HL-60 (cell line): ENCODE measurements around the gene KLK5.

Experiments used
- GABPA ChIP-seq: IDR thresholded peaks from 2 replicates; pipeline ENCODE4 v1.6.1; 2012; ENCODE audit warnings: low read depth
- POLR2AphosphoS5 ChIP-seq: IDR thresholded peaks from 2 replicates; pipeline ENCODE4 v1.6.1; 2012; ENCODE audit warnings: low read depth
- TF ChIP-seq, protein P1 (sequence below): IDR thresholded peaks from 2 replicates; pipeline ENCODE4 v1.6.1; 2012; ENCODE audit warnings: low read depth; ENCODE audit not compliant: insufficient replicate concordance
- TF ChIP-seq, protein P2 (sequence below): IDR thresholded peaks from one replicate; pipeline ENCODE4 v1.5.1; 2011; ENCODE audit warnings: low read length, control low read depth, inconsistent platforms; ENCODE audit not compliant: insufficient read depth

DNA sequence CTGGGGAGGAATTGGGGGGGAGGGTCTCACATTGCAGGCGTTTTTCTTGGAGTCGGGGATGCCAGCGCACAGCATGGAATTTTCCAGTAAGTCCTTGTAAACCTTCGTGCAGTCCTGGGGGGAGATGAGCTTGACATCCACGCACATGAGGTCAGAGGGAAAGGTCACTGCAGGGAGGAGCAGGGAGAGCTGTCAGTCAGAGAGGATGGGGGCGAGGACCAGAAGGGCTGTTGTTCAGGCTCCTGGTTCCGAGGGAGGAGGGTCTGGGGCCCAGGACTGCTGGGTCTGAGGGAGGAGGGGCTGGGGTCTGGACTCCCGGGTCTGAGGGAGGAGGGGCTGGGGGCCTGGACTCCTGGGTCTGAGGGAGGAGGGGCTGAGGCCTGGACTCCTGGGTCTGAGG, 26.9 kb upstream of the KLK5 start:
- TF ChIP-seq POLR2AphosphoS5, result no peak
- TF ChIP-seq, protein P1, sequence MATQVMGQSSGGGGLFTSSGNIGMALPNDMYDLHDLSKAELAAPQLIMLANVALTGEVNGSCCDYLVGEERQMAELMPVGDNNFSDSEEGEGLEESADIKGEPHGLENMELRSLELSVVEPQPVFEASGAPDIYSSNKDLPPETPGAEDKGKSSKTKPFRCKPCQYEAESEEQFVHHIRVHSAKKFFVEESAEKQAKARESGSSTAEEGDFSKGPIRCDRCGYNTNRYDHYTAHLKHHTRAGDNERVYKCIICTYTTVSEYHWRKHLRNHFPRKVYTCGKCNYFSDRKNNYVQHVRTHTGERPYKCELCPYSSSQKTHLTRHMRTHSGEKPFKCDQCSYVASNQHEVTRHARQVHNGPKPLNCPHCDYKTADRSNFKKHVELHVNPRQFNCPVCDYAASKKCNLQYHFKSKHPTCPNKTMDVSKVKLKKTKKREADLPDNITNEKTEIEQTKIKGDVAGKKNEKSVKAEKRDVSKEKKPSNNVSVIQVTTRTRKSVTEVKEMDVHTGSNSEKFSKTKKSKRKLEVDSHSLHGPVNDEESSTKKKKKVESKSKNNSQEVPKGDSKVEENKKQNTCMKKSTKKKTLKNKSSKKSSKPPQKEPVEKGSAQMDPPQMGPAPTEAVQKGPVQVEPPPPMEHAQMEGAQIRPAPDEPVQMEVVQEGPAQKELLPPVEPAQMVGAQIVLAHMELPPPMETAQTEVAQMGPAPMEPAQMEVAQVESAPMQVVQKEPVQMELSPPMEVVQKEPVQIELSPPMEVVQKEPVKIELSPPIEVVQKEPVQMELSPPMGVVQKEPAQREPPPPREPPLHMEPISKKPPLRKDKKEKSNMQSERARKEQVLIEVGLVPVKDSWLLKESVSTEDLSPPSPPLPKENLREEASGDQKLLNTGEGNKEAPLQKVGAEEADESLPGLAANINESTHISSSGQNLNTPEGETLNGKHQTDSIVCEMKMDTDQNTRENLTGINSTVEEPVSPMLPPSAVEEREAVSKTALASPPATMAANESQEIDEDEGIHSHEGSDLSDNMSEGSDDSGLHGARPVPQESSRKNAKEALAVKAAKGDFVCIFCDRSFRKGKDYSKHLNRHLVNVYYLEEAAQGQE, result no peak
- TF ChIP-seq GABPA, result no peak
- TF ChIP-seq, protein P2, sequence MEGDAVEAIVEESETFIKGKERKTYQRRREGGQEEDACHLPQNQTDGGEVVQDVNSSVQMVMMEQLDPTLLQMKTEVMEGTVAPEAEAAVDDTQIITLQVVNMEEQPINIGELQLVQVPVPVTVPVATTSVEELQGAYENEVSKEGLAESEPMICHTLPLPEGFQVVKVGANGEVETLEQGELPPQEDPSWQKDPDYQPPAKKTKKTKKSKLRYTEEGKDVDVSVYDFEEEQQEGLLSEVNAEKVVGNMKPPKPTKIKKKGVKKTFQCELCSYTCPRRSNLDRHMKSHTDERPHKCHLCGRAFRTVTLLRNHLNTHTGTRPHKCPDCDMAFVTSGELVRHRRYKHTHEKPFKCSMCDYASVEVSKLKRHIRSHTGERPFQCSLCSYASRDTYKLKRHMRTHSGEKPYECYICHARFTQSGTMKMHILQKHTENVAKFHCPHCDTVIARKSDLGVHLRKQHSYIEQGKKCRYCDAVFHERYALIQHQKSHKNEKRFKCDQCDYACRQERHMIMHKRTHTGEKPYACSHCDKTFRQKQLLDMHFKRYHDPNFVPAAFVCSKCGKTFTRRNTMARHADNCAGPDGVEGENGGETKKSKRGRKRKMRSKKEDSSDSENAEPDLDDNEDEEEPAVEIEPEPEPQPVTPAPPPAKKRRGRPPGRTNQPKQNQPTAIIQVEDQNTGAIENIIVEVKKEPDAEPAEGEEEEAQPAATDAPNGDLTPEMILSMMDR, result no peak
